ENCODE measurements around the gene HDLBP. TPM values are rescaled to one million over a fixed set of nuclear protein-coding genes. Genes with fewer than 3 reads are reported as not detected.
"Not testable (repeated sequence)": the region's sequence is repeated elsewhere in the genome, so short reads cannot be mapped to it uniquely, and the experiment has no call there.

Gene HDLBP
- total and polyA plus RNA-seq, 8 donors: 273 to 996 (median 749) TPM

DNA sequence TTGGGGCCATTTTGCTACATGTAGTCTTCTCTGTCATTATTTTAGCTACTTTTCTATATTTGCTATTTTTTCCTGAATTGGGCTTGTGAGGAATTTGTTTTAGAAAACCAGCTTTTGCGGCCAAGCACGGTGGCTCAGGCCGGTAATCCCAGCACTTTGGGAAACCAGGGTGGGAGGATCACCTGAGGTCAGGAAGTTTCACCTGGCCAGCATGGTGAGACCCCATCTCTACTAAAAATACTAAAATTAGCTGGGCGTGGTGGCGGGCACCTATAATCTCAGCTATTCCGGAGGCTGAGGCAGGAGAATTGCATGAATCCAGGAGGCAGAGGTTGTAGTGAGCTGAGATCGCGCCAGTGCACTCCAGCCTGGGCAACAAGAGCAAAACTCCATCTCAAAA is 4.9 kb upstream of the HDLBP start:
- ATAC-seq (no peak), FAIRE-seq (no peak), DNase-seq (no peak)
- intact Hi-C loops (cut with DNase I): no loop called here
- Histone ChIP-seq H3K36me3 (peaks cover 0 to 2% (median 0%) of the 10 kb centered on the region in 3 donors), H3K4me3 (peak overlapping the region in 2 of 4 donors; percentile 74 to 86), H3K27ac (peak overlapping the region in 3 of 4 donors; percentile 14 to 99 (median 74)), H3K27me3 (no peaks in the 10 kb centered on the region), H3K9me3 (no peaks in the 10 kb centered on the region), H3K4me1 (peaks cover 39 to 71% (median 47%) of the 10 kb centered on the region in 3 donors)
- TF ChIP-seq, protein P1, sequence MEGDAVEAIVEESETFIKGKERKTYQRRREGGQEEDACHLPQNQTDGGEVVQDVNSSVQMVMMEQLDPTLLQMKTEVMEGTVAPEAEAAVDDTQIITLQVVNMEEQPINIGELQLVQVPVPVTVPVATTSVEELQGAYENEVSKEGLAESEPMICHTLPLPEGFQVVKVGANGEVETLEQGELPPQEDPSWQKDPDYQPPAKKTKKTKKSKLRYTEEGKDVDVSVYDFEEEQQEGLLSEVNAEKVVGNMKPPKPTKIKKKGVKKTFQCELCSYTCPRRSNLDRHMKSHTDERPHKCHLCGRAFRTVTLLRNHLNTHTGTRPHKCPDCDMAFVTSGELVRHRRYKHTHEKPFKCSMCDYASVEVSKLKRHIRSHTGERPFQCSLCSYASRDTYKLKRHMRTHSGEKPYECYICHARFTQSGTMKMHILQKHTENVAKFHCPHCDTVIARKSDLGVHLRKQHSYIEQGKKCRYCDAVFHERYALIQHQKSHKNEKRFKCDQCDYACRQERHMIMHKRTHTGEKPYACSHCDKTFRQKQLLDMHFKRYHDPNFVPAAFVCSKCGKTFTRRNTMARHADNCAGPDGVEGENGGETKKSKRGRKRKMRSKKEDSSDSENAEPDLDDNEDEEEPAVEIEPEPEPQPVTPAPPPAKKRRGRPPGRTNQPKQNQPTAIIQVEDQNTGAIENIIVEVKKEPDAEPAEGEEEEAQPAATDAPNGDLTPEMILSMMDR (IDR thresholded peaks at IDR 0.05): no peak
- 33 to 43% methylated on average over 8 of the region's 8 CpGs for WGBS, 2 donors

DNA sequence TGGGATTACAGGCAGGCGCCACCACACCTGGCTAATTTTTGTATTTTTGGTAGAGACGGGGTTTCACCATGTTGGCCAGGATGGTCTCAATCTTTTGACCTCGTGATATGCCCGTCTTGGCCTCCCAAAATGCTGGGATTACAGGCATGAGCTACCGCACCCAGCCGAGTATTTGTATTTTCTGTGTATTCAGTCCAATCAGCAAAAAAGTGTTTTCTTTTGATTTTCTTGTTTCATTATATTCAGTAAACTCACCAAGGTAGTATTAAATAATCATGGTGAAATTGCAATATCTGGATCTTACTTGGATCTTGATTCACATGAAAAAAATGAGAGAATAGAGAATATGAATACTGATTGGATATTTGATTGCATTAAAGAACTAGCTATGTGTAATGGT is 3.4 kb upstream of the HDLBP start:
- peak overlapping the region in 2 of 4 donors; percentile 98 to 99 for H3K27ac ChIP-seq
- WGBS, 2 donors: 32 to 37% methylated on average over 6 of the region's 6 CpGs

GRCh38 chr2:241317391-241317790 is 1.9 kb upstream of the HDLBP start:
- H3K4me3 ChIP-seq: peak overlapping the region; percentile 63 to 86 (median 76)
- peak overlapping the region in 3 of 4 donors; percentile 8 to 99 (median 98) for H3K27ac ChIP-seq
- TF ChIP-seq, protein P1 (IDR thresholded peaks at IDR 0.05): no peak
- no peak for DNase-seq
- intact Hi-C loops (cut with DNase I): no loop called here
- FAIRE-seq: no peak
- H3K27me3 ChIP-seq: no peaks in the 10 kb centered on the region
- no peak for ATAC-seq
- no peaks in the 10 kb centered on the region for H3K36me3 ChIP-seq
- H3K4me1 ChIP-seq: peaks cover 15 to 60% (median 31%) of the 10 kb centered on the region in 3 donors
- 8 to 22% methylated on average over 4 of the region's 4 CpGs for WGBS, 2 donors
- no peaks in the 10 kb centered on the region for H3K9me3 ChIP-seq

More for the DNA sequence above, 3.4 kb upstream of the HDLBP start:
- H3K36me3 ChIP-seq; DNase-seq; ATAC-seq; H3K27me3 ChIP-seq; H3K9me3 ChIP-seq; intact Hi-C loops (cut with DNase I); FAIRE-seq: not testable (repeated sequence)
- H3K4me1 ChIP-seq: peaks cover 27 to 65% (median 38%) of the 10 kb centered on the region in 3 donors
- peak overlapping the region in 3 of 4 donors; percentile 74 to 86 (median 77) for H3K4me3 ChIP-seq

GRCh38 chr2:241316825-241317224 is 1.4 kb upstream of the HDLBP start:
- H3K4me1 ChIP-seq: peaks cover 11 to 57% (median 28%) of the 10 kb centered on the region in 3 donors
- FAIRE-seq: no peak
- DNase-seq: no peak
- peak overlapping the region; percentile 63 to 86 (median 76) for H3K4me3 ChIP-seq
- TF ChIP-seq, protein P1 (IDR thresholded peaks at IDR 0.05): no peak
- no peaks in the 10 kb centered on the region for H3K9me3 ChIP-seq
- intact Hi-C loops (cut with DNase I): no loop called here
- H3K36me3 ChIP-seq: no peaks in the 10 kb centered on the region
- ATAC-seq: no peak
- 2 to 4% methylated on average over 4 of the region's 4 CpGs for WGBS, 2 donors
- no peaks in the 10 kb centered on the region for H3K27me3 ChIP-seq
- H3K27ac ChIP-seq: peak overlapping the region; percentile 86 to 99 (median 97)

DNA sequence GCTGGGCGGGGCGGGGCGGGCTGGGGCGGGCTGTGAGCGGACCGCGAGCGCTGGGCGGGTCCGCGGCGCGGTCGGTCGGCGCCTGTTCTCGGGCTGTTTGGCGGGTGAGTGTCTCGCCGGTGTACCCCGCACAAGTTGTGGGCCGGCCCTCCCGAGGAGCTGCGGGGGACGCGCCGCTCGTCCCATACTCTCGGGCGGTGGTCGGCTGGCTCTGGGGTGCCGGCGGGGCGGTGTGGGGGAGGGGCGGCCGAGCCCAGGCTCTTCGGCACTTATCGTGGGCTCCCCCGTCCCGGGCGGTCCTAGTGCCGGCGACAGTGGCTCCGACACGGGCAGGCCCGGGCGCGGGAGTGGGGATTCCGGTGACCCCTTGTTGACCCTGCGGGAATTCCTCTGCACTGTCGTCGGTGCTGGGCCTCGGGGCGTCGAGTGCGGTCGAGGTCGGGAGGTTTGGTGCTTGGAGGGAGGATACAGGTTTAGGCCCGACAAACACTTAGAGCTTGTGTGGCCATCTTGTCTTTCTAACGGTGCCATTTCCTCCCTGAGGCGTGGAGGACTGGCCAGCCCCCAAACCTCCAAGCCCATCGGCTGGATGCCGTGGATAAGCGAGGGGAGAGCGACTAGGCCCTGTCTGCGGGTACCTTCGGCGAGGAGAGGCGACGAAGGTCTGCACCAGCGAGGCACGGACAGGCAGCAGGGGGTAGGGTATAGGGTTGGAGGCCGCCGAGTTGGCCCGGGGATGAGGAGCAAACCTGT is 583 bp upstream of the HDLBP start, which contains the start of gene SEPTIN2:
Gene SEPTIN2, plus strand, starts transcription at position 47 of the 753 bp plus-strand sequence. CDS start 8,308 bp downstream, outside the sequence.
- Histone ChIP-seq H3K4me3 (peak within 1 kb of the TSS; percentile 74 to 95 (median 82)), H3K36me3 (no peaks in the 10 kb centered on the region), H3K27ac (peak within 1 kb of the TSS; percentile 96 to 99 (median 98)), H3K9me3 (no peaks in the 10 kb centered on the region), H3K27me3 (no peaks in the 10 kb centered on the region), H3K4me1 (peaks cover 3 to 49% (median 22%) of the 10 kb centered on the region in 3 donors)
- ATAC-seq (peak; percentile 39 to 51 (median 45)), FAIRE-seq (no peak), DNase-seq (peak in 5 of 6 donors; percentile 44 to 85 (median 72))
- intact Hi-C loops (cut with DNase I): no loop called here
- 0% methylated on average over 58 to 75 of the region's 75 CpGs for WGBS, 2 donors
- TF ChIP-seq, protein P1 (IDR thresholded peaks at IDR 0.05): no peak

Measured in pancreas (tissue), 10 donors.